HEK293 (cell line): Measurements from ENCODE around the gene LDLRAD3.

ENCODE experiments used
- CTCF ChIA-PET: fragments of 350-600 bp; formaldehyde crosslinking; extraction: SDS; loops from one replicate; lab custom pipeline; 2021; ENCODE audit warnings: antibody characterized with exemption; lab: Yijun Ruan, JAX
- POLR2A ChIA-PET: fragments of 300-600 bp; formaldehyde crosslinking; extraction: SDS; loops from one replicate; lab custom pipeline; 2020; ENCODE audit warnings: antibody characterized with exemption, inconsistent platforms; lab: Yijun Ruan, JAX
- H3K27ac ChIP-seq: fragments of 200-500 bp; sonication (Bioruptor generic); 2 replicates; pipeline ENCODE4 v1.5.1; 2014; ENCODE audit warnings: low read depth, low read length, control low read depth, inconsistent platforms; ENCODE audit errors: extremely low read depth
- H3K36me3 ChIP-seq, 2 experiments: fragments of 200-500 bp in 1 of 2; sonication (Bioruptor generic) in 1 of 2; 1 replicate in 1 of 2; 2 replicates in 1 of 2; pipeline ENCODE4 v1.5.1; 2014 to 2017; ENCODE audit warnings: inconsistent platforms in 2 of 2, low read length in 2 of 2; ENCODE audit not compliant: control insufficient read depth in 2 of 2, insufficient read depth in 1 of 2
- H3K4me1 ChIP-seq: fragments of 200-500 bp; sonication (Bioruptor generic); 2 replicates; pipeline ENCODE4 v1.5.1; 2014; ENCODE audit warnings: mild to moderate bottlenecking, low read length, inconsistent platforms; ENCODE audit not compliant: control insufficient read depth, insufficient read depth
- H3K4me3 ChIP-seq: 2 replicates; pipeline ENCODE4 v1.5.1; 2011; ENCODE audit warnings: low read depth, mild to moderate bottlenecking, control low read depth, low read length, moderate library complexity
- H3K9me3 ChIP-seq: fragments of 200-500 bp; sonication (Bioruptor generic); 2 replicates; pipeline ENCODE4 v1.5.1; 2014; ENCODE audit warnings: low read depth, low read length, inconsistent platforms; ENCODE audit not compliant: control insufficient read depth, insufficient read depth
- ELK4 ChIP-seq: IDR thresholded peaks from 2 replicates; pipeline ENCODE4 v1.6.1; 2011; ENCODE audit warnings: mild to moderate bottlenecking, low read depth, low read length, borderline replicate concordance
- HOXD13 ChIP-seq: sonication (generic); formaldehyde crosslinking; IDR thresholded peaks from 2 replicates; pipeline ENCODE4 v1.8.0; 2022; ENCODE audit warnings: missing genetic modification reagents, borderline replicate concordance
- KLF17 ChIP-seq: fragments of 450-650 bp; formaldehyde crosslinking; IDR thresholded peaks from 2 replicates; pipeline ENCODE4 v1.5.1; 2016; ENCODE audit warnings: missing biosample characterization, missing genetic modification characterization
- KLF9 ChIP-seq: fragments of 450-650 bp; formaldehyde crosslinking; IDR thresholded peaks from 2 replicates; pipeline ENCODE4 v1.5.1; 2016; ENCODE audit warnings: missing biosample characterization, missing genetic modification characterization, low read depth
- MEIS1 ChIP-seq: sonication (generic); formaldehyde crosslinking; IDR thresholded peaks from 2 replicates; pipeline ENCODE4 v1.8.1; 2022; ENCODE audit warnings: missing genetic modification reagents, mild to moderate bottlenecking, borderline replicate concordance
- OVOL3 ChIP-seq: fragments of 450-650 bp; formaldehyde crosslinking; IDR thresholded peaks from 2 replicates; pipeline ENCODE4 v1.5.1; 2016; ENCODE audit warnings: missing biosample characterization, missing genetic modification characterization
- TCF7L2 ChIP-seq: IDR thresholded peaks from 2 replicates; pipeline ENCODE4 v1.6.1; 2011; ENCODE audit warnings: low read depth, mild to moderate bottlenecking, inconsistent platforms, low read length, moderate library complexity, borderline replicate concordance
- YY2 ChIP-seq: fragments of 450-650 bp; formaldehyde crosslinking; IDR thresholded peaks from 2 replicates; pipeline ENCODE4 v1.5.1; 2016; ENCODE audit warnings: missing biosample characterization, missing genetic modification characterization
- ZBTB6 ChIP-seq: fragments of 450-650 bp; formaldehyde crosslinking; IDR thresholded peaks from 2 replicates; pipeline ENCODE4 v1.5.1; 2017; ENCODE audit warnings: missing biosample characterization, missing genetic modification characterization
- ZIC2 ChIP-seq: fragments of 450-650 bp; formaldehyde crosslinking; IDR thresholded peaks from 2 replicates; pipeline ENCODE4 v1.5.1; 2016; ENCODE audit warnings: missing biosample characterization, missing genetic modification characterization
- ZNF292 ChIP-seq: fragments of 450-650 bp; formaldehyde crosslinking; IDR thresholded peaks from 2 replicates; pipeline ENCODE4 v1.5.1; 2016; ENCODE audit warnings: low read depth, missing biosample characterization, missing genetic modification characterization, borderline replicate concordance
- ZNF324 ChIP-seq: fragments of 450-650 bp; formaldehyde crosslinking; IDR thresholded peaks from 2 replicates; pipeline ENCODE4 v1.5.1; 2016; ENCODE audit warnings: missing biosample characterization, missing genetic modification characterization
- ZNF423 ChIP-seq: fragments of 450-650 bp; formaldehyde crosslinking; IDR thresholded peaks from 2 replicates; pipeline ENCODE4 v1.5.1; 2016; ENCODE audit warnings: missing biosample characterization, missing genetic modification characterization
- ZNF48 ChIP-seq: fragments of 450-650 bp; formaldehyde crosslinking; IDR thresholded peaks from 2 replicates; pipeline ENCODE4 v1.5.1; 2016; ENCODE audit warnings: missing biosample characterization, missing genetic modification characterization
- ZNF549 ChIP-seq: fragments of 450-650 bp; IDR thresholded peaks from 2 replicates; pipeline ENCODE4 v1.5.1; 2018; ENCODE audit warnings: missing biosample characterization, missing genetic modification characterization, mild to moderate bottlenecking, inconsistent platforms, moderate library complexity
- ZNF558 ChIP-seq: fragments of 450-650 bp; formaldehyde crosslinking; IDR thresholded peaks from 2 replicates; pipeline ENCODE4 v1.5.1; 2016; ENCODE audit warnings: missing biosample characterization, missing genetic modification characterization
- ZNF585B ChIP-seq: fragments of 450-650 bp; formaldehyde crosslinking; IDR thresholded peaks from 2 replicates; pipeline ENCODE4 v1.5.1; 2016; ENCODE audit warnings: missing biosample characterization, missing genetic modification characterization
- ZNF621 ChIP-seq: fragments of 450-650 bp; formaldehyde crosslinking; IDR thresholded peaks from 2 replicates; pipeline ENCODE4 v1.5.1; 2017; ENCODE audit warnings: missing biosample characterization, missing genetic modification characterization
- ZNF639 ChIP-seq: fragments of 450-650 bp; formaldehyde crosslinking; IDR thresholded peaks from 2 replicates; pipeline ENCODE4 v1.5.1; 2016; ENCODE audit warnings: missing biosample characterization, missing genetic modification characterization
- TF ChIP-seq, protein P1 (sequence below): fragments of 450-650 bp; formaldehyde crosslinking; IDR thresholded peaks from 2 replicates; pipeline ENCODE4 v1.5.1; 2016; ENCODE audit warnings: missing biosample characterization, missing genetic modification characterization
- TF ChIP-seq, protein P2 (sequence below): fragments of 450-650 bp; formaldehyde crosslinking; IDR thresholded peaks from 2 replicates; pipeline ENCODE4 v1.5.1; 2016; ENCODE audit warnings: missing biosample characterization, missing genetic modification characterization

Gene LDLRAD3

DNA sequence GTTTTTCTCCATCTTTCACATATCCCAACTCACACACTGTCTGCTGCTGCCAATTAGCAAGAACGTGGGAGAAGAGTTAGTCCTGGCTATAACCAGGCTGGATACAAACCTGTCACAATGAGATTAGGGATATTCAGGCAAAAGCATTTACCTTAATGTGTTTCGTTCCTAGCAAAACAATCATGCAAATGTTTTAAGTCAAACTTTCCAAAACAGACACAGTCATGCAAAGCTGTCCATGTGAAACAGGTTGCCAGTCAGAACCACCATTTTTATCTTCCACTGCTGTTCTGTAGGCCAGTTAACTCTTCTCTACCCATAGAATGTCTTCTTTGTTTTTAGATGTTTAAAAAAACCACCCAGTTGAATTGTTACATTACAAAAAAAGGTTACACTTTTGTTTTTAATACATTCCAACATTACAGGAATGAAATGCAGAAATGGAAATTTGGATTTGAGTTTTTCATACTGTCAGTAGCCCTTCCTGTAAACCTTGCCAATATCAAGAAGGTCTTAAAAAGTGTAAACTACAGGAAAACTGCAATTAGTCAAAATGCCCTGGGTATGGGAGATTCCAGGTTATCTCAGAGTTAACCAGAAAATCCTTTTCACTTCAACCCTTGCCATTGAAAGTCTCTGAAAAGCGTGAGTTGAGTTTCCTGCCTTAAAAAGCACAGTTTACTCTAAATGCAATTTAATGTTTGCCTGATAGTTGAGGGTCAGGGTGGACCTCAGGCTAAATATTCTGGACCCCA lies 34.2 kb upstream of the LDLRAD3 start:
- H3K36me3 ChIP-seq, result no peaks in the 10 kb centered on the region
- H3K27ac ChIP-seq, result no peak overlapping the region
- CTCF ChIA-PET, result no interaction called here
- no peaks in the 10 kb centered on the region for H3K9me3 ChIP-seq
- H3K4me3 ChIP-seq, result no peak overlapping the region
- TF ChIP-seq ZNF549 (tag by site-specific recombination) (no peak), ZNF423 (no peak), ZNF621 (tag by site-specific recombination) (no peak), ZNF48 (no peak), KLF17 (no peak)
- TF ChIP-seq, protein P1, sequence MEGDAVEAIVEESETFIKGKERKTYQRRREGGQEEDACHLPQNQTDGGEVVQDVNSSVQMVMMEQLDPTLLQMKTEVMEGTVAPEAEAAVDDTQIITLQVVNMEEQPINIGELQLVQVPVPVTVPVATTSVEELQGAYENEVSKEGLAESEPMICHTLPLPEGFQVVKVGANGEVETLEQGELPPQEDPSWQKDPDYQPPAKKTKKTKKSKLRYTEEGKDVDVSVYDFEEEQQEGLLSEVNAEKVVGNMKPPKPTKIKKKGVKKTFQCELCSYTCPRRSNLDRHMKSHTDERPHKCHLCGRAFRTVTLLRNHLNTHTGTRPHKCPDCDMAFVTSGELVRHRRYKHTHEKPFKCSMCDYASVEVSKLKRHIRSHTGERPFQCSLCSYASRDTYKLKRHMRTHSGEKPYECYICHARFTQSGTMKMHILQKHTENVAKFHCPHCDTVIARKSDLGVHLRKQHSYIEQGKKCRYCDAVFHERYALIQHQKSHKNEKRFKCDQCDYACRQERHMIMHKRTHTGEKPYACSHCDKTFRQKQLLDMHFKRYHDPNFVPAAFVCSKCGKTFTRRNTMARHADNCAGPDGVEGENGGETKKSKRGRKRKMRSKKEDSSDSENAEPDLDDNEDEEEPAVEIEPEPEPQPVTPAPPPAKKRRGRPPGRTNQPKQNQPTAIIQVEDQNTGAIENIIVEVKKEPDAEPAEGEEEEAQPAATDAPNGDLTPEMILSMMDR, result no peak
- TF ChIP-seq, all 188 proteins: peak for 0
- H3K4me1 ChIP-seq, result no peaks in the 10 kb centered on the region
- POLR2A ChIA-PET, result no interaction called here

DNA sequence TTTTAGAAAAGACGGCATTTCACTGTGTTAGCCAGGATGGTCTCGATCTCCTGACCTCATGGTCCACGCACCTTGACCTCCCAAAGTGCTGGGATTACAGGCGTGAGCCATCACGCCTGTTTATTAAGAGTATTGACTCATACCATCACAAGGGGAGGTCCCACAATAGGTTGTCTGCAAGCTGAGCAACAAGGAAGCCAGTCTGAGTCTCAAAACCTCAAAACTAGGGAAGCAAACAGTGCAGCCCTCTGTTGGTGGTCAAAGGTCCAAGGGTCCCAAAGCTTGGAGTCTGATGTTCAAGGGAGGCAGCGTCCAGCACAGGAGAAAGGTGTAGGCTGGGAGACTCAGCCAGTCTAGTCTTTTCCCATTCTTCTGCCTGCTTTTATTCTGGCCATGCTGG lies 32.8 kb upstream of the LDLRAD3 start:
- no peaks in the 10 kb centered on the region for H3K36me3 ChIP-seq

DNA sequence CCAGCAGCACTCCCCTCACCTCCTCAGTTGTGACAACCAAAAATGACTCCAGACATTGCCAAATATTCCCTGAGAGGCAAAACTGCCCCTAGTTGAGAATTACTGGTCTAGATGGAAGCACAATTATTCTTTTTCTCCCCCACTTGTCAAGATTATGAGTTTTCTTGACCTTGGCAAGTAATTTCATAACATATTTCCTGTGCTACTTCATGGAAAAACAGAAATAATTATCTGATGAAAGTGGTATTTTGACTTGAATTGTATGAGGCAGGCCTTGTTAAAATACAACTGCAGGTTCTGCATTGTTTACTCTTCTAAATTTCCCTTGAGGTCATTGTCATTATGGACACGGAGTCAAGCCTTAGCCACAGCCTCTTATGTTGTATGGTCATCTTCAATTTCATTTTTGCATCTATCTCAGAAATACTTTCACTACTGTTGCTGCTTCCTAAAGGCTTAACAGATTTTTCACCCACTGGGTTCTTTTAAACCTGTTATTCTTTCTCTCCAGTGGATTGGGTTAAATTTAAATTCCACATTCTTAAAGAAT lies 32.2 kb upstream of the LDLRAD3 start:
- H3K9me3 ChIP-seq, result no peaks in the 10 kb centered on the region
- ChIA-PET CTCF (no interaction called here), POLR2A (no interaction called here)
- no peaks in the 10 kb centered on the region for H3K36me3 ChIP-seq
- H3K4me1 ChIP-seq, result no peaks in the 10 kb centered on the region
- TF ChIP-seq, protein P2, sequence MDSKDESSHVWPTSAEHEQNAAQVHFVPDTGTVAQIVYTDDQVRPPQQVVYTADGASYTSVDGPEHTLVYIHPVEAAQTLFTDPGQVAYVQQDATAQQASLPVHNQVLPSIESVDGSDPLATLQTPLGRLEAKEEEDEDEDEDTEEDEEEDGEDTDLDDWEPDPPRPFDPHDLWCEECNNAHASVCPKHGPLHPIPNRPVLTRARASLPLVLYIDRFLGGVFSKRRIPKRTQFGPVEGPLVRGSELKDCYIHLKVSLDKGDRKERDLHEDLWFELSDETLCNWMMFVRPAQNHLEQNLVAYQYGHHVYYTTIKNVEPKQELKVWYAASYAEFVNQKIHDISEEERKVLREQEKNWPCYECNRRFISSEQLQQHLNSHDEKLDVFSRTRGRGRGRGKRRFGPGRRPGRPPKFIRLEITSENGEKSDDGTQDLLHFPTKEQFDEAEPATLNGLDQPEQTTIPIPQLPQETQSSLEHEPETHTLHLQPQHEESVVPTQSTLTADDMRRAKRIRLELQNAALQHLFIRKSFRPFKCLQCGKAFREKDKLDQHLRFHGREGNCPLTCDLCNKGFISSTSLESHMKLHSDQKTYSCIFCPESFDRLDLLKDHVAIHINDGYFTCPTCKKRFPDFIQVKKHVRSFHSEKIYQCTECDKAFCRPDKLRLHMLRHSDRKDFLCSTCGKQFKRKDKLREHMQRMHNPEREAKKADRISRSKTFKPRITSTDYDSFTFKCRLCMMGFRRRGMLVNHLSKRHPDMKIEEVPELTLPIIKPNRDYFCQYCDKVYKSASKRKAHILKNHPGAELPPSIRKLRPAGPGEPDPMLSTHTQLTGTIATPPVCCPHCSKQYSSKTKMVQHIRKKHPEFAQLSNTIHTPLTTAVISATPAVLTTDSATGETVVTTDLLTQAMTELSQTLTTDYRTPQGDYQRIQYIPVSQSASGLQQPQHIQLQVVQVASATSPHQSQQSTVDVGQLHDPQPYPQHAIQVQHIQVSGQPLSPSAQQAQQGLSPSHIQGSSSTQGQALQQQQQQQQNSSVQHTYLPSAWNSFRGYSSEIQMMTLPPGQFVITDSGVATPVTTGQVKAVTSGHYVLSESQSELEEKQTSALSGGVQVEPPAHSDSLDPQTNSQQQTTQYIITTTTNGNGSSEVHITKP, result no peak
- TF ChIP-seq ZNF558 (tag by site-specific recombination), result no peak
- TF ChIP-seq ZNF549 (tag by site-specific recombination), result no peak
- no peak for TF ChIP-seq ELK4
- TF ChIP-seq ZBTB6, result no peak
- H3K27ac ChIP-seq, result no peak overlapping the region
- H3K4me3 ChIP-seq, result no peak overlapping the region

More for the DNA sequence above, 32.8 kb upstream of the LDLRAD3 start:
- H3K4me1 ChIP-seq, result no peaks in the 10 kb centered on the region
- TF ChIP-seq OVOL3, result no peak
- TF ChIP-seq MEIS1 (CRISPR knock-in tag), result no peak
- no peak for TF ChIP-seq ZNF292 (tag by site-specific recombination)
- no peak for TF ChIP-seq ZNF639
- TF ChIP-seq ZIC2 (tag by site-specific recombination), result no peak
- TF ChIP-seq HOXD13 (CRISPR knock-in tag), result no peak
- TF ChIP-seq YY2 (tag by site-specific recombination), result no peak
- no peak for TF ChIP-seq ZNF585B (tag by site-specific recombination)
- TF ChIP-seq TCF7L2, result no peak
- no peak for TF ChIP-seq KLF9 (tag by site-specific recombination)
- no peak for TF ChIP-seq ZNF324
- H3K9me3 ChIP-seq, result no peaks in the 10 kb centered on the region
- H3K27ac ChIP-seq, result no peak overlapping the region
- no peak overlapping the region for H3K4me3 ChIP-seq
- CTCF ChIA-PET, result no interaction called here
- POLR2A ChIA-PET, result no interaction called here
